Nephron (organoid): ENCODE measurements around the gene CNGA1.

Source experiments
- H3K27ac Mint-ChIP-seq, 3 experiments: 2 replicates each; pipeline ENCODE4 v1.8.0; 2020; ENCODE audit warnings: mixed read lengths in 3 of 3, mild to moderate bottlenecking in 2 of 3, moderate library complexity in 1 of 3
- H3K27me3 Mint-ChIP-seq: 2 replicates; pipeline ENCODE4 v1.8.0; 2021; ENCODE audit warnings: low read depth, mild to moderate bottlenecking, moderate library complexity, mixed read lengths
- H3K36me3 Mint-ChIP-seq: 2 replicates; pipeline ENCODE4 v1.8.0; 2020; ENCODE audit warnings: low read depth, mixed read lengths
- H3K4me1 Mint-ChIP-seq: 2 replicates; pipeline ENCODE4 v1.8.0; 2020; ENCODE audit warnings: mixed read lengths
- H3K4me3 Mint-ChIP-seq, 3 experiments: 2 replicates each; pipeline ENCODE4 v1.8.0; 2020; ENCODE audit warnings: mild to moderate bottlenecking in 3 of 3, mixed read lengths in 3 of 3, moderate library complexity in 2 of 3
- H3K9me3 Mint-ChIP-seq: 2 replicates; pipeline ENCODE4 v1.8.0; 2020; ENCODE audit warnings: mixed read lengths
- CTCF ChIP-seq, 3 experiments: fragments of 200-600 bp; sonication (generic); IDR thresholded peaks; one replicate each; pipeline ENCODE4 v1.5.0; 2021; ENCODE audit warnings: antibody characterized with exemption in 3 of 3; ENCODE audit not compliant: unreplicated experiment in 3 of 3

The CNGA1 gene

GRCh38 chr4:47899639-47900038 is 116.8 kb downstream of the CNGA1 start:
- peaks cover 49% of the 10 kb centered on the region for H3K36me3 Mint-ChIP-seq
- TF ChIP-seq CTCF (IDR thresholded peaks at IDR 0.05; ENCODE audit: unreplicated experiment in 3 of 3) = no peak
- H3K27me3 Mint-ChIP-seq = no peaks in the 10 kb centered on the region
- H3K9me3 Mint-ChIP-seq = no peaks in the 10 kb centered on the region
- H3K27ac Mint-ChIP-seq = no peak overlapping the region
- H3K4me3 Mint-ChIP-seq = no peak overlapping the region
- no peaks in the 10 kb centered on the region for H3K4me1 Mint-ChIP-seq

GRCh38 chr4:47891928-47892327 is 124.6 kb downstream of the CNGA1 start:
- peaks cover 65% of the 10 kb centered on the region for H3K36me3 Mint-ChIP-seq
- H3K27me3 Mint-ChIP-seq = no peaks in the 10 kb centered on the region
- H3K9me3 Mint-ChIP-seq = no peaks in the 10 kb centered on the region
- no peaks in the 10 kb centered on the region for H3K4me1 Mint-ChIP-seq
- H3K4me3 Mint-ChIP-seq = no peak overlapping the region
- TF ChIP-seq CTCF (IDR thresholded peaks at IDR 0.05; ENCODE audit: unreplicated experiment in 3 of 3) = no peak
- no peak overlapping the region for H3K27ac Mint-ChIP-seq
